Measurements from ENCODE around the gene ITGB1.
A peak's percentile ranks its signal among the peaks of the same experiment; 100 is the strongest.
"Not testable (repeated sequence)": the region's sequence is repeated elsewhere in the genome, so short reads cannot be mapped to it uniquely, and the experiment has no call there.

Gene ITGB1

GRCh38 chr10:32937911-32938424, 20.1 kb downstream of the ITGB1 start:
- DNase-seq (ENCODE audit: low read depth) = no peak

- DNase-seq (ENCODE audit: low read depth) = no peak
These were observed 25.8 kb downstream of the ITGB1 start for GRCh38 chr10:32932225-32932729.

GRCh38 chr10:32931593-32931992, 26.4 kb downstream of the ITGB1 start:
- no peak for DNase-seq (ENCODE audit: low read depth)

GRCh38 chr10:32930036-32930435, 28.0 kb downstream of the ITGB1 start:
- DNase-seq (ENCODE audit: low read depth) = no peak

- peak; percentile 44 for DNase-seq (ENCODE audit: low read depth)
These were observed 28.4 kb downstream of the ITGB1 start for GRCh38 chr10:32929634-32930033.

- DNase-seq (ENCODE audit: low read depth) = no peak
These were observed 30.3 kb downstream of the ITGB1 start for GRCh38 chr10:32927750-32928149.

GRCh38 chr10:32923849-32924248, 34.2 kb downstream of the ITGB1 start:
- DNase-seq (ENCODE audit: low read depth) = no peak

- DNase-seq (ENCODE audit: low read depth) = no peak
These were observed 34.9 kb downstream of the ITGB1 start for GRCh38 chr10:32923134-32923533.

- DNase-seq (ENCODE audit: low read depth) = no peak
These were observed 35.9 kb downstream of the ITGB1 start for GRCh38 chr10:32922170-32922569.

GRCh38 chr10:32917817-32918216, 40.2 kb downstream of the ITGB1 start:
- not testable (repeated sequence) for DNase-seq (ENCODE audit: low read depth)

GRCh38 chr10:32911285-32912016, 46.6 kb downstream of the ITGB1 start:
- DNase-seq (ENCODE audit: low read depth) = no peak

GRCh38 chr10:32909970-32910369, 48.1 kb downstream of the ITGB1 start:
- not testable (repeated sequence) for DNase-seq (ENCODE audit: low read depth)

- no peak for DNase-seq (ENCODE audit: low read depth)
These were observed 48.6 kb downstream of the ITGB1 start for GRCh38 chr10:32909456-32909855.

GRCh38 chr10:32906595-32906994, 51.4 kb downstream of the ITGB1 start:
- no peak for DNase-seq (ENCODE audit: low read depth)

- DNase-seq (ENCODE audit: low read depth) = no peak
These were observed 52.6 kb downstream of the ITGB1 start for GRCh38 chr10:32905466-32905865.

- no peak for DNase-seq (ENCODE audit: low read depth)
These were observed 56.2 kb downstream of the ITGB1 start for GRCh38 chr10:32901815-32902214.

GRCh38 chr10:32895200-32895968, 62.6 kb downstream of the ITGB1 start:
- not testable (repeated sequence) for DNase-seq (ENCODE audit: low read depth)

GRCh38 chr10:32893916-32894664, 63.9 kb downstream of the ITGB1 start:
- no peak for DNase-seq (ENCODE audit: low read depth)

GRCh38 chr10:32893434-32893833, 64.6 kb downstream of the ITGB1 start:
- no peak for DNase-seq (ENCODE audit: low read depth)

GRCh38 chr10:32891261-32891660, 66.8 kb downstream of the ITGB1 start:
- DNase-seq (ENCODE audit: low read depth) = no peak

GRCh38 chr10:32890444-32890843, 67.6 kb downstream of the ITGB1 start:
- DNase-seq (ENCODE audit: low read depth) = no peak

- DNase-seq (ENCODE audit: low read depth) = no peak
These were observed 68.3 kb downstream of the ITGB1 start for GRCh38 chr10:32889631-32890212.
